C4-2B (cell line): ENCODE results near the gene MUC5B.

Experiments
- H3K27ac ChIP-seq: fragments of 450-650 bp; 2 replicates; pipeline ENCODE4 v1.5.1; 2017
- CTCF ChIP-seq: fragments of 450-650 bp; conservative IDR thresholded peaks from 2 replicates; pipeline ENCODE4 v1.5.1; 2017; ENCODE audit warnings: mild to moderate bottlenecking
- ZFX ChIP-seq: fragments of 450-650 bp; IDR thresholded peaks from 2 replicates; pipeline ENCODE4 v1.6.1; 2017

The MUC5B gene

GRCh38 chr11:1232021-1232882 lies 9.4 kb downstream of the MUC5B start:
- H3K27ac ChIP-seq: no peak overlapping the region
- TF ChIP-seq ZFX: no peak
- no peak for TF ChIP-seq CTCF

DNA sequence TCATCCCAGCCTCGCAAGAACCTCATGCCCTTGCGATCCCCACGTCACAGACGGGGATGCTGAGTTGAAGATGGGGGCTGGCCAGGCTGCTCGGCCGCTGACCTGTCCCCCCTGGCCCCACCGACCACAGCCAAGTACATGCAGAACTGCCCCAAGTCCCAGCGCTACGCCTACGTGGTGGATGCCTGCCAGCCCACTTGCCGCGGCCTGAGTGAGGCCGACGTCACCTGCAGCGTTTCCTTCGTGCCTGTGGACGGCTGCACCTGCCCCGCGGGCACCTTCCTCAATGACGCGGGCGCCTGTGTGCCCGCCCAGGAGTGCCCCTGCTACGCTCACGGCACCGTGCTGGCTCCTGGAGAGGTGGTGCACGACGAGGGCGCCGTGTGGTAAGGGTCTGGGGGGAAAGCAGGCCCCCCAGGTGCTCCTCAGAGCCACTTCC lies 10.0 kb downstream of the MUC5B start:
- TF ChIP-seq ZFX (no peak), CTCF (no peak)
- no peak overlapping the region for H3K27ac ChIP-seq

DNA sequence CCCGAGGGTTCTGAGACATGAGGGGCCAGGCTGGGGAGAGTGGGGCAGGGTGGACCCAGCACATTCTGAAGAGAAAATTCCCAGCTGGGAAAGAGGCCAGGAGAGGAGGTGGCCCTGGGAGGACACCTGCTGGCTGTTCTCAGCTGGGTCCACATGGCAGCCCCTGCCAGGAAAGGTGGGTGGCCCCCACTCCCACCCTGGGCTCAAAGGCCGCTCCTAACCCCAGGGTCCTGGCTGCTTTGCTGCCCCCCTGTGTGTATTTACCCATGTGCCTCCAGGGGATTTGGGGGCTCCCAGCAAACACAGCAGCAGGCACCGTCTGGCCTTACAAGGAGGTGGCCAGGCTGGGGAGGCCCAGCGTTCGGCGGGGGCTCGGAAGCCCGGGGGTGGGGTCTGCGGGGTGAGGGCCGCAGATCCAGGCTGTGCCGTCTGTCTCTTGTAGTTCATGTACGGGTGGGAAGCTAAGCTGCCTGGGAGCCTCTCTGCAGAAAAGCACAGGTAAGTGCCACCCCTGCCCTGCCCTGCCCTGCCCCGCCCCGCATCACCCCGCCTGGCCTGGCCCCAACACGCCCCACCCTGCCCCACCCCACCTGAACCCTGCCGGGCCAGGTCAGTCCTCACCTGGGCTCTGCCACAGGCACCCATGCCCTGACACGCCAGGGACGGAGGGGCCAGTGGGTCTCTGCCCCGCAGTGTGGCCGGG lies 10.6 kb downstream of the MUC5B start:
- TF ChIP-seq CTCF: no peak; the same call in 1 of the 2 replicates
- TF ChIP-seq ZFX: no peak
- no peak overlapping the region for H3K27ac ChIP-seq

DNA sequence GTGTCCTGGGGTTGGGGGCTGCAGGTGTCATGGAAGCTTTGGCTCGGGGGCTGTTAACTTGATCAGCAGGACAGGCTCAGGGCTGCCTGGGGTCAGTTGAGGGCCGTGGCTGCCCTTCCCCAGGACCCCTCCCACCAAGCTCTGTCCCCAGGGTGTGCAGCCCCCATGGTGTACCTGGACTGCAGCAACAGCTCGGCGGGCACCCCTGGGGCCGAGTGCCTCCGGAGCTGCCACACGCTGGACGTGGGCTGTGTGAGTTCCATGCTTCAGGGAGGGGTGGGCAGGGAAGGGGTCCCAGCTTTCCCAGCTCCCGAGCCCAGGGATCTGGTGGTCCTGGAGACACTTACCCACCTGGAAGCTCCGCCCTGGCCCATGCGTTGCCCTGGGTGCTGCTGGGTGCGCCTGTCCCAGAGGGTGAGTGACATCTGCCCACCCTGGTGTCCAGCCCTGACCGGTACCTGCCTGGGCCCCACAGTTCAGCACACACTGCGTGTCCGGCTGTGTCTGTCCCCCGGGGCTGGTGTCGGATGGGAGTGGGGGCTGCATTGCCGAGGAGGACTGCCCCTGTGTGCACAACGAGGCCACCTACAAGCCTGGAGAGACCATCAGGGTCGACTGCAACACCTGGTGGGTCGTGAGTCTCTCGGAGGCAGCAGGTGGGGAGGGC lies 11.3 kb downstream of the MUC5B start:
- TF ChIP-seq CTCF (no peak), ZFX (no peak)
- H3K27ac ChIP-seq: no peak overlapping the region

GRCh38 chr11:1234771-1235305 lies 12.0 kb downstream of the MUC5B start:
- no peak overlapping the region for H3K27ac ChIP-seq
- TF ChIP-seq CTCF (no peak), ZFX (no peak)

DNA sequence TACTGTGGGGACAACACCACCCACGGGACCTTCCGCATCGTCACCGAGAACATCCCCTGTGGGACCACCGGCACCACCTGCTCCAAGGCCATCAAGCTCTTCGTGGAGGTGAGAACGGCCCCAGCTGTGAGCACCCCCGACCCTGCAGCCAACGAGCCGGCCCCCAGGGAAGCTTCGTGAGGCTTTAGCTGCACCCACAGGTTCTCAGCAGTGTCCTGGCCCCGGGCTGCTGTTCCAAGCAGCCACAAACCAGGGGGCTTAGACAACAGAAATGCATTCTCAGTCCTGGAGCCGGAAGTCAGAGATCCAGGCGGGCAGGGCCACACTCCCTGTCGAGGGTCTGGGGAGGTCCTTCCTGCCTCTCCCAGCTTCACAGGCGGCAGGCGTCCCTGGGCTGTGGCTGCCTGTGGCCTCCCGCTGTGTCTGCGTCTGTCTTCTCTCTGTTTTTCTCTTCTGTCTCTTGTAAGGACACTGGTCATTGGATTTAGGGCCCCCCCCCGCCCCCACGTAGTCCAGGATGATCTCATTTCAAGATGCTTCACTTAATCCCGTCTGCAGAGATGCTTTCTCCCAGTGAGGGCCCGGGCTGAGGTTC lies 12.5 kb downstream of the MUC5B start:
- no peak overlapping the region for H3K27ac ChIP-seq
- no peak for TF ChIP-seq CTCF
- TF ChIP-seq ZFX: no peak
